Ovary (tissue), 9 donors: ENCODE results near the gene OBSCN. TPM values are rescaled to one million over a fixed set of nuclear protein-coding genes. Genes with fewer than 3 reads are reported as not detected.

Experiments used
- DNase-seq, 5 donors: peaks; one replicate each; pipeline ENCODE4 v3.0.0-alpha.2; 2019 to 2020
- H3K27ac ChIP-seq, 2 donors: fragments of 200-600 bp; one replicate each; pipeline versions ENCODE4 v1.5.1 to v1.8.0; 2019 to 2022
- H3K27me3 ChIP-seq: fragments of 200-600 bp; one replicate; pipeline ENCODE4 v1.8.0; 2022
- H3K36me3 ChIP-seq: fragments of 200-600 bp; sonication (generic); one replicate; pipeline ENCODE4 v1.5.1; 2019
- H3K4me1 ChIP-seq: one replicate; pipeline ENCODE4 v1.8.1; 2013; ENCODE audit warnings: mild to moderate bottlenecking, moderate library complexity; ENCODE audit not compliant: insufficient read depth
- H3K4me3 ChIP-seq: fragments of 200-600 bp; sonication (generic); one replicate; pipeline ENCODE4 v1.5.1; 2017
- H3K9me3 ChIP-seq, 2 donors: fragments of 200-600 bp in 1 of 2; sonication (generic) in 1 of 2; one replicate each; pipeline versions ENCODE4 v1.5.1 to v1.8.1; 2013 to 2019; ENCODE audit warnings: mild to moderate bottlenecking in 1 of 2, moderate library complexity in 1 of 2
- EP300 ChIP-seq: sonication (generic); formaldehyde crosslinking; IDR thresholded peaks from one replicate; pipeline ENCODE4 v1.6.1; 2017; ENCODE audit warnings: antibody characterized with exemption
- POLR2A ChIP-seq: fragments of 450-650 bp; IDR thresholded peaks from one replicate; pipeline ENCODE4 v1.6.1; 2017; ENCODE audit warnings: antibody characterized with exemption, mild to moderate bottlenecking, moderate library complexity
- WGBS, 3 donors: extraction: QIAGEN DNeasy Blood & Tissue Kit in 1 of 3; methylation state at CpG; one replicate each; pipeline versions ENCODE4 v1.1.5 to v1.1.7; 2013 to 2017; 5-methylcytosine and 5-hydroxymethylcytosine counted together
- intact Hi-C, 4 donors: fragments of 100-400 bp; cut with DNase I; formaldehyde crosslinking; loops; one replicate each; pipeline versions ENCODE4 v1.11.0 to v1.15.1; 2022 to 2023
- polyA plus RNA-seq, 2 donors: library from polyadenylated mRNA; stranded (reverse); fragments of 200-250 nt in 1 of 2; fragments of 350-450 nt in 1 of 2; fragmentation: Illumina TruSeq in 1 of 2; extraction: RNeasy Lipid Tissue Mini Kit (QIAGEN cat#74804) in 1 of 2; gene quantifications; one replicate each; pipeline ENCODE4 v1.2.3, GENCODE V29; 2013 to 2014
- total RNA-seq, 7 donors: library from RNA; depleted of rRNA in 2 of 7; stranded (reverse); fragments of >200 nt in 2 of 7; fragmentation: NEBNext Ultra II Directional in 3 of 7; extraction: Animal tissue kit (Norgen Biotek cat#: 25700) in 3 of 7; gene quantifications; one replicate each; pipeline versions ENCODE4 v1.1.0 to v1.2.4, GENCODE V29; 2016 to 2023
- TF ChIP-seq, protein P1 (sequence below), 3 donors: fragments of 450-650 bp in 2 of 3; fragments of 200-600 bp in 1 of 3; IDR thresholded peaks; one replicate each; pipeline versions ENCODE4 v1.5.1 to v1.8.0; 2016 to 2022; ENCODE audit warnings: antibody characterized with exemption in 3 of 3, mild to moderate bottlenecking in 1 of 3
- donor health status: DM: no; HTN: no; CAD: no; lungs with moderate emphysema.
- donor health status: DM: no; HTN: no; CAD: no.
- donor health status: Bipolar disorder and iron deficiency.
- donor health status: DM: yes; HTN: yes; CAD: no.
- donor health status: DM: no; HTN: no; CAD: no.
- donor health status: DM: yes; HTN: yes; CAD: no.

Gene OBSCN
- total and polyA plus RNA-seq, 9 donors, result 3.5 to 37.1 (median 29.0) TPM

DNA sequence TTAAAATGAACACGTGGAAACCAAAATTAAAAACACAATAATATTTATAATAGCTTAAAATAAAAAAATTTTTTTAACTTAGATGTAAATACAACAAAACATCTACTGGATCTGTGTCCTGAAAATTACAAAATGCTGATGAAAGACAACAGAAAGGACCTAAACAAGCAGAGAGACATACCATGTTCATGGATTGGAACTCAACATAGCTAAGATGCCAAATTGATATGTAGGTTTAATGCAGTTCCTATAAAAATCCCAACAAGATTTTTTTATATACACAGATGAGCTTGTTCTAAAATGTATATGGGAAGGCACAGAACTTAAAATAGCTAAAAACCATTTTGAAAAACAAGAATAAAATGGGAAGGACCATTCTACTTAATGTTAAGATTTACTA is 117.4 kb downstream of the OBSCN start:
- no peaks in the 10 kb centered on the region for H3K9me3 ChIP-seq
- H3K27me3 ChIP-seq, result no peaks in the 10 kb centered on the region
- H3K4me3 ChIP-seq, result no peak overlapping the region
- H3K27ac ChIP-seq, result no peak overlapping the region
- WGBS, 3 donors, result 82 to 90% (median 88%) methylated on average over 1 of the region's 1 CpG
- no peaks in the 10 kb centered on the region for H3K4me1 ChIP-seq
- intact Hi-C loops, result no loop called here
- no peaks in the 10 kb centered on the region for H3K36me3 ChIP-seq
- TF ChIP-seq POLR2A (no peak), EP300 (no peak)
- TF ChIP-seq, protein P1, sequence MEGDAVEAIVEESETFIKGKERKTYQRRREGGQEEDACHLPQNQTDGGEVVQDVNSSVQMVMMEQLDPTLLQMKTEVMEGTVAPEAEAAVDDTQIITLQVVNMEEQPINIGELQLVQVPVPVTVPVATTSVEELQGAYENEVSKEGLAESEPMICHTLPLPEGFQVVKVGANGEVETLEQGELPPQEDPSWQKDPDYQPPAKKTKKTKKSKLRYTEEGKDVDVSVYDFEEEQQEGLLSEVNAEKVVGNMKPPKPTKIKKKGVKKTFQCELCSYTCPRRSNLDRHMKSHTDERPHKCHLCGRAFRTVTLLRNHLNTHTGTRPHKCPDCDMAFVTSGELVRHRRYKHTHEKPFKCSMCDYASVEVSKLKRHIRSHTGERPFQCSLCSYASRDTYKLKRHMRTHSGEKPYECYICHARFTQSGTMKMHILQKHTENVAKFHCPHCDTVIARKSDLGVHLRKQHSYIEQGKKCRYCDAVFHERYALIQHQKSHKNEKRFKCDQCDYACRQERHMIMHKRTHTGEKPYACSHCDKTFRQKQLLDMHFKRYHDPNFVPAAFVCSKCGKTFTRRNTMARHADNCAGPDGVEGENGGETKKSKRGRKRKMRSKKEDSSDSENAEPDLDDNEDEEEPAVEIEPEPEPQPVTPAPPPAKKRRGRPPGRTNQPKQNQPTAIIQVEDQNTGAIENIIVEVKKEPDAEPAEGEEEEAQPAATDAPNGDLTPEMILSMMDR (IDR thresholded peaks at IDR 0.05), result no peak
- DNase-seq, result no peak

DNA sequence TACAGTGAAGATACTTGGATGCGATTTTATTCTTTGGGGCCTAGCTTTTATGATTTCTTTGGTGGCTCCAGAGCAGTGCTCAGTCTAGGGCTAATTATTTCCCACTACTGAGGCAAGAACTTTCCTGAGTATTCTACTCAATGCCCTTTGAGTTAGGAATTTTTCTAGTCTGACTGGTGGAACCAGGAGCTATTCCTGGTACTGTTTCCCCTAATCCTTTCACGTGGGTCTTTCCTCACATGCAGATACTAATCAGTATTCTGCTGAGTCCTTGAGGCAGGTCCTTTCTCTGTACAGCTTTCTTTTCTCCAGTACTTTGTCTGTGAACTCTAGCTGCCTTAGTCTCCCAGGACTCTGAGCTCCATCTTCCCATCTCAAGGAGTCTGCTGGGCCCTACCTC is 122.0 kb downstream of the OBSCN start:
- DNase-seq, result no peak
- no peaks in the 10 kb centered on the region for H3K36me3 ChIP-seq
- no peak overlapping the region for H3K4me3 ChIP-seq
- no peak for TF ChIP-seq EP300
- TF ChIP-seq, protein P1 (IDR thresholded peaks at IDR 0.05), result no peak
- no peak for TF ChIP-seq POLR2A
- H3K4me1 ChIP-seq, result no peaks in the 10 kb centered on the region
- H3K9me3 ChIP-seq, result no peaks in the 10 kb centered on the region
- 70 to 80% (median 72%) methylated on average over 2 of the region's 2 CpGs for WGBS, 3 donors
- no peak overlapping the region for H3K27ac ChIP-seq
- intact Hi-C loops, result no loop called here
- no peaks in the 10 kb centered on the region for H3K27me3 ChIP-seq

DNA sequence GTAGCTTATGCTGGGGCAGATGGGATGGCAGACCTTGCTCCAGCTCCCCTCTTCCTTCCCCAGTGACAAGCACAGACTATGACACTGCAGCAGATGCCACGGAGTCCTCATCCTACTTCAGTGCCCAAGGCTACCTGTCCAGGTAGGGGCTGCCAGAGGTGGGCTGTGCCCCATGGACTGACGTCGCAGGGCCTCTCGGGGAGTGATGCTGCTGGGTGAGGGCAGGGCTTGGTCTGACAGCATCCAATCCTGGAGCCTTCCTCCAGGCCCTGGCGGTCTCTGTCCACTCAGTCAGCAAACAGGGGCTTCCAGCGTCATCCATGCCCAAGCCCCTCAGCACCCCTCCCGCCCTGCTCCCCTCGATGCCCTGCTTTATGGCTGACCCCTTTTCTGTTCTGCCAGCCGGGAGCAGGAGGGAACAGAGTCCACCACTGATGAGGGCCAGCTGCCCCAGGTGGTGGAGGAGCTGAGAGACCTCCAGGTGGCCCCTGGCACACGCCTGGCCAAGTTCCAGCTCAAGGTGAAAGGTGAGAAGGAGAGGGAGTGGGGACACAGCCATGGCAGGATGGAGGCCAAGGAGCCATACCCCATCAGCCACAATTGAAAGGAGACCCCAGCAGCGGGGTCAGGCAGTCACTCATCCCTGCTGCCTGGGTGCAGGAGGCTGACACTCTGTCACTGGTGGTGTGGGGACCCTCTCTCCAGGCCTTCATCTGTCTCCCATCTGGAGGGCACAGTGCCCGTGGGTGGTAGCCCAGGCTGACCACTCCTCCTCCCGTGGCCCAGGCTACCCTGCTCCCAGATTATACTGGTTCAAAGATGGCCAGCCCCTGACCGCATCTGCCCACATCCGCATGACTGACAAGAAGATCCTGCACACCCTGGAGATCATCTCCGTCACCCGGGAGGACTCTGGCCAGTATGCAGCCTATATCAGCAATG is 125.2 kb downstream of the OBSCN start:
- H3K4me1 ChIP-seq, result no peaks in the 10 kb centered on the region
- TF ChIP-seq POLR2A (no peak), EP300 (no peak)
- TF ChIP-seq, protein P1 (IDR thresholded peaks at IDR 0.05), result no peak

DNA sequence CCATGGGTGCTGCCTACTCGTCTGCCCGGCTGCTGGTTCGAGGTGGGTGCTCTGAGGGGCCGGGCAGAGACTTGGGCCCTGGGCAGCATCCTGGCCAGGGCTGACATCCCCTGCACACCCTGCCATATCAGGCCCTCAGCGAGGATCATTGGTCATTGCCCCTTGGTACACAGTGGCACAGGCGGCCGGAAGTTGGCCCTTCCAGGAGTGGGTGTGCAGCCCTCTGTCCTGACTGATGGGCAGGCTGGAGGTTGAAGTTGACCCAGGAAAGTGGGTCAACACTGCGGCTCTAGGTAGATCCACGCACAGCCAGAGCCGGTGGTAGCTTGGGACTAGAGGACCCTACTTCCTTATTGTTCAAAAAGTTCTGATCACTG is 125.9 kb downstream of the OBSCN start:
- Histone ChIP-seq H3K27me3 (no peaks in the 10 kb centered on the region), H3K9me3 (no peaks in the 10 kb centered on the region), H3K36me3 (no peaks in the 10 kb centered on the region), H3K4me1 (no peaks in the 10 kb centered on the region), H3K27ac (no peak overlapping the region), H3K4me3 (no peak overlapping the region)
- intact Hi-C loops, result no loop called here
- TF ChIP-seq, protein P1 (IDR thresholded peaks at IDR 0.05), result no peak
- TF ChIP-seq EP300 (no peak), POLR2A (no peak)
- peak in 3 of 5 donors; percentile 3 to 19 (median 10) for DNase-seq
- WGBS, 3 donors, result 95 to 99% (median 96%) methylated on average over 8 to 10 of the region's 10 CpGs

More for the DNA sequence above, 125.2 kb downstream of the OBSCN start:
- 88 to 90% (median 88%) methylated on average over 17 of the region's 17 CpGs for WGBS, 3 donors
- DNase-seq, result peak; percentile 5 to 27 (median 12)
- intact Hi-C loops, result no loop called here
- Histone ChIP-seq H3K4me3 (no peak overlapping the region), H3K9me3 (no peaks in the 10 kb centered on the region), H3K27me3 (no peaks in the 10 kb centered on the region), H3K36me3 (no peaks in the 10 kb centered on the region), H3K27ac (no peak overlapping the region)
